Measurements from ENCODE around the gene NELL2. TPM values are rescaled to one million over a fixed set of nuclear protein-coding genes. Genes with fewer than 3 reads are reported as not detected.

NELL2 gene
- total RNA-seq, 1 donor from 2014 or later, result 27.1 TPM

DNA sequence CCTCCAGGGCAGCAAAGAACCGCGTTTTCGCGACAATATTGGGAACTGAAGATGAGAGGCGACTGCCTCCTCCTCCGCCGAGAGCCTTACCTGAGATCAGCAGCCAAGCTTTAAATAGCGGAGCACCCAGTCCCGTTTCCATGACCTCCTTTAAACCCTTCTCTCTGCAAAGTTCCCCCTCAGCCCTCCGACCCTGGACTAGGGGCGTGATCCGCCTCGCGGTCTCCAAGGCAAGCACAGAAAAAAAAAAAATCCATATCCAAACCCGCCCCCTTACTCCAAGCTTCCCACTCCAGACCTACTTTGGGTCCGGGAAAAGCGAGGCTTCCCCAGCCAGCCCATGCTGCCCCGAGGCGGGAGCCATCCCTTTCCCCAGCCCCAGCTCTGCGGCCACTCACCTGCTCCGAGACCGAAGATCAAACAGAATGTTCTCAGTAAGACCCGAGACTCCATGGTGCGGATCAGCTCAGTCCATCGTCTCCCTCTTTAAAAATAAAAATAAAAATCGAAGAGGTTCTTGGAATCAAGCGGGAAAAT is 630 bp downstream of the NELL2 start:
- peak; percentile 69 for DNase-seq (ENCODE audit: extremely low spot score, unreplicated experiment)
- Mint-ChIP-seq H3K9me3 (no peaks in the 10 kb centered on the region), H3K27me3 (peaks cover 80% of the 10 kb centered on the region), H3K27ac (no peak overlapping the region), H3K4me1 (ENCODE audit: unreplicated experiment) (peaks cover 25% of the 10 kb centered on the region), H3K4me3 (peak overlapping the region; percentile 95), H3K36me3 (no peaks in the 10 kb centered on the region)
- TF ChIP-seq, protein P1, sequence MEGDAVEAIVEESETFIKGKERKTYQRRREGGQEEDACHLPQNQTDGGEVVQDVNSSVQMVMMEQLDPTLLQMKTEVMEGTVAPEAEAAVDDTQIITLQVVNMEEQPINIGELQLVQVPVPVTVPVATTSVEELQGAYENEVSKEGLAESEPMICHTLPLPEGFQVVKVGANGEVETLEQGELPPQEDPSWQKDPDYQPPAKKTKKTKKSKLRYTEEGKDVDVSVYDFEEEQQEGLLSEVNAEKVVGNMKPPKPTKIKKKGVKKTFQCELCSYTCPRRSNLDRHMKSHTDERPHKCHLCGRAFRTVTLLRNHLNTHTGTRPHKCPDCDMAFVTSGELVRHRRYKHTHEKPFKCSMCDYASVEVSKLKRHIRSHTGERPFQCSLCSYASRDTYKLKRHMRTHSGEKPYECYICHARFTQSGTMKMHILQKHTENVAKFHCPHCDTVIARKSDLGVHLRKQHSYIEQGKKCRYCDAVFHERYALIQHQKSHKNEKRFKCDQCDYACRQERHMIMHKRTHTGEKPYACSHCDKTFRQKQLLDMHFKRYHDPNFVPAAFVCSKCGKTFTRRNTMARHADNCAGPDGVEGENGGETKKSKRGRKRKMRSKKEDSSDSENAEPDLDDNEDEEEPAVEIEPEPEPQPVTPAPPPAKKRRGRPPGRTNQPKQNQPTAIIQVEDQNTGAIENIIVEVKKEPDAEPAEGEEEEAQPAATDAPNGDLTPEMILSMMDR (conservative IDR thresholded peaks at IDR 0.05), result no peak

DNA sequence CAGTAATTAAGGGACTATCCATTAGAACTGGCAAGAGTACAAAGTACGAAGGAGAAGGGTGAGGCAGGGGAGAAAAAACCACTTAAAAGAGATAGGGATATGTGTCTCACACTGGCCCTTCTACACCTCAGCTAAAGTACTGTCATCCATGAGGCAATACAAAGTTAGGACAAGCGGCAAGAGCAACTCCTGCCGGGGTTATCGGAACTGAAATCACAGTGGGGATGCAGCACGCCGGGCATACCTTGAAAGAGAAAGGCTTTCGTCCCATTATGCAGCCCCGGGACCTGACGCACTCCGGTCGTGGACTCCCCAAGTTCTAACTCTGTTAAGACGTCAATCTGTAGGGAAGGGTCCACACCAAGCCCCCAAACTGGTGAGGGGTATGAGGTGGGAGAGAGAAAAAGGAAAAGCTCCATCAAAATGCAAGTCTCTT is 1.1 kb downstream of the NELL2 start:
- peak; percentile 65 for DNase-seq (ENCODE audit: extremely low spot score, unreplicated experiment)
- H3K27ac Mint-ChIP-seq, result no peak overlapping the region

DNA sequence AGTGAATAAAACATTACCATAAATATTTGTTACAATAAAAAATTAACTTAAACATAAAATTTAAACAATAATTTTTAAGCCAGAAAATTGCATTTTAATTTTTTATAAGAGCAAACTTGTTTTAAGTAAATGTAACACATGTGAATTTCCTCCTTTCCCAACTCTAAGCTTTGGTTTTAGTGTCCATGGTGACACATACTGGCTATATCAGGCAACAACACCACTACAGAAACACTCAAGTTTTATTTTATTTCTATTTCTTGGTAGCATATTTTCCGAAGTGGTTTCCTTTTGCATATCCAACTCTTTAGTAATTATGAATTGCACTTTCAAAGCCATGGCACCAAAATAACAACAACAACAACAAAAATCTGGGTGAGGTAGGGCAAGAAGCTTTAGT is 2.2 kb downstream of the NELL2 start:
- TF ChIP-seq, protein P1 (conservative IDR thresholded peaks at IDR 0.05), result peak; percentile 65
- Mint-ChIP-seq H3K4me3 (peak overlapping the region; percentile 84), H3K27me3 (peaks cover 68% of the 10 kb centered on the region), H3K27ac (no peak overlapping the region), H3K4me1 (ENCODE audit: unreplicated experiment) (peaks cover 25% of the 10 kb centered on the region), H3K36me3 (no peaks in the 10 kb centered on the region), H3K9me3 (peaks cover 7% of the 10 kb centered on the region)
- DNase-seq (ENCODE audit: extremely low spot score, unreplicated experiment), result no peak

More for the DNA sequence above, 1.1 kb downstream of the NELL2 start:
- Mint-ChIP-seq H3K27me3 (peaks cover 79% of the 10 kb centered on the region), H3K36me3 (no peaks in the 10 kb centered on the region), H3K4me1 (ENCODE audit: unreplicated experiment) (peaks cover 25% of the 10 kb centered on the region), H3K4me3 (peak overlapping the region; percentile 95), H3K9me3 (peaks cover 3% of the 10 kb centered on the region)
- TF ChIP-seq, protein P1 (conservative IDR thresholded peaks at IDR 0.05), result no peak

DNA sequence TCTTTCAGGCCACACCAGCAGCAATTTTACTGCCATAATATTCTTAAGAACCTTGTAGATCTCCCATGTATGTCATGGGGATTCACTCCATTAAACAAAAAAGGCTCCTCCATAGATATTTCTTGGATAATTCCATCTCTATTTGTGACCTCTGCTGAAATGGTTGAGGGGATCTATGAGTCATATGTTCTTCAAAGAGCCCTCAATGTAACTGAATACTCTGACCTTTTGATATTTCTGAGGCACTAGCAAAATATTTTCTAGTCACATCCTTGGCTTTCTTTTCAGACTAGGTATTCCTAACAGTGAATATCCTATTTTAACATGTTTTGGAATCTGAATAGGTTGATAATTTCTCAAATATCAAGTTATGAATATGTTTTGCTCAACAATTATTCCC is 6.6 kb downstream of the NELL2 start:
- Mint-ChIP-seq H3K27ac (no peak overlapping the region), H3K27me3 (peaks cover 34% of the 10 kb centered on the region), H3K9me3 (peaks cover 7% of the 10 kb centered on the region), H3K4me1 (ENCODE audit: unreplicated experiment) (peaks cover 5% of the 10 kb centered on the region), H3K4me3 (no peak overlapping the region), H3K36me3 (no peaks in the 10 kb centered on the region)
- DNase-seq (ENCODE audit: extremely low spot score, unreplicated experiment), result no peak
- TF ChIP-seq, protein P1 (conservative IDR thresholded peaks at IDR 0.05), result no peak

DNA sequence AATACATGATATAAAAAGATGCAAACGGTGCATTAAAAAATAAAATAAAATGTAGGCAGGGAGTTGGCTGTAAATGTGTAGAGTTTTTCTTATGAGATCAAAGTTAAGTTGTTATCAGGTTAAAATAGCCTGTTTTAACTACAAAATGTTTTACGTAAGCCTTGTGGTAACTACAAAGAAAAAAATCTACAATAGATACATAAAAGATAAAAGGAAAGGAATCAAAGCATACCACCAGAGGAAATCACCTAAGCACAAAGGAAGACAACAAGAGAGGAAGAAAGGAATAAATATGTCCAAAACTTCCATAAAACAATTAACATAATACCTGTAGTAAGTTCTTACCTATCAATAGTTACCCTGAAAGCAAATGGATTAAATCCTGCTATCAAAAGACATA is 12.2 kb downstream of the NELL2 start:
- no peaks in the 10 kb centered on the region for H3K36me3 Mint-ChIP-seq
- H3K27me3 Mint-ChIP-seq, result no peaks in the 10 kb centered on the region
- H3K4me1 Mint-ChIP-seq (ENCODE audit: unreplicated experiment), result no peaks in the 10 kb centered on the region
- H3K9me3 Mint-ChIP-seq, result peaks cover 6% of the 10 kb centered on the region
- no peak overlapping the region for H3K4me3 Mint-ChIP-seq
- no peak overlapping the region for H3K27ac Mint-ChIP-seq
- TF ChIP-seq, protein P1 (conservative IDR thresholded peaks at IDR 0.05), result no peak
- DNase-seq (ENCODE audit: extremely low spot score, unreplicated experiment), result no peak
